LNCaP clone FGC (cell line): ENCODE data around the gene ACBD6.
A peak's percentile ranks its signal among the peaks of the same experiment; 100 is the strongest.

Experiments
- DNase-seq: peaks from one replicate; pipeline ENCODE4 v3.0.0-alpha.2; 2011; ENCODE audit warnings: low read depth
- H3K4me3 ChIP-seq: 2 replicates; pipeline ENCODE4 v1.5.1; 2011; ENCODE audit warnings: mild to moderate bottlenecking, low read depth, low read length, control low read depth
- CTCF ChIP-seq: IDR thresholded peaks from 2 replicates; pipeline ENCODE4 v1.5.1; 2012; ENCODE audit warnings: mild to moderate bottlenecking; ENCODE audit not compliant: control insufficient read depth, insufficient read depth; ENCODE audit errors: extremely low read depth

Gene ACBD6

GRCh38 chr1:180255536-180256340, 246.6 kb downstream of the ACBD6 start:
- TF ChIP-seq CTCF = no peak
- H3K4me3 ChIP-seq = no peak overlapping the region
- DNase-seq = no peak

GRCh38 chr1:180254854-180255253, 247.5 kb downstream of the ACBD6 start:
- TF ChIP-seq CTCF = no peak
- H3K4me3 ChIP-seq = no peak overlapping the region
- no peak for DNase-seq

- DNase-seq = no peak
- H3K4me3 ChIP-seq = no peak overlapping the region
- TF ChIP-seq CTCF = no peak
Measured at GRCh38 chr1:180254496-180254819, 247.9 kb downstream of the ACBD6 start.

GRCh38 chr1:180253585-180254495, 248.5 kb downstream of the ACBD6 start:
- no peak for TF ChIP-seq CTCF
- DNase-seq = no peak
- no peak overlapping the region for H3K4me3 ChIP-seq

GRCh38 chr1:180252638-180253536, 249.5 kb downstream of the ACBD6 start:
- TF ChIP-seq CTCF = peak; percentile 95
- no peak for DNase-seq
- no peak overlapping the region for H3K4me3 ChIP-seq

GRCh38 chr1:180251526-180252305, 250.7 kb downstream of the ACBD6 start:
- no peak for TF ChIP-seq CTCF
- no peak overlapping the region for H3K4me3 ChIP-seq
- no peak for DNase-seq
